ENCODE results near the gene SIX2. TPM values are rescaled to one million over a fixed set of nuclear protein-coding genes. Genes with fewer than 3 reads are reported as not detected.

The SIX2 gene
- total and polyA plus RNA-seq, 2 donors (not counting 1 experiment from before 2014, with no cell fraction given) = not detected

DNA sequence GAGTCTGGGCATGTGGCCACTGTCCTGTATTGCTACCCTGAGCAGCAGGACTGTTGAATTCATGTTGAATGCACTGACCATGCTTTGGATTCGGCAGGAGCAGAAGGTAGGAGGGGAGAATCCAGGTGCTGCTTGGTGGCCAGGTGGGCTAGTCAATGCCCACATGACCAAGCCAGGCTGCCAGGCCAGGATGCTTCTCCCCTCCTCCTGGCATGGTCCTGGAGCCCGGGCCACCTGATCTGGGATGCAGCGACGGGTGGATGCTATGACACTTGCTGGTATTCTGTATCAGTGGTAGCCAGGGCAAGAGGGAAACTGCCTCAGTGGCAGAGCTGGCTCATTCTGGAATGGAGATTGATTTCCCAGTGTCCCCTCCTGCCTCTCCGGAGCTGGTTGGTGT lies 14.8 kb upstream of the SIX2 start:
- no peaks in the 10 kb centered on the region for H3K4me1 ChIP-seq (ENCODE audit: control insufficient read depth in 2 of 2, insufficient read depth in 2 of 2, low read length in 2 of 2)
- H2AFZ ChIP-seq (ENCODE audit: insufficient read depth, low read depth, low read length, poor library complexity, severe bottlenecking) = no peak overlapping the region
- H3K36me3 ChIP-seq (replicated peaks in 1 of 2; ENCODE audit: control extremely low read depth in 1 of 2, control insufficient read depth in 1 of 2, extremely low read depth in 1 of 2, insufficient read depth in 2 of 2, low read length in 1 of 2) = no peaks in the 10 kb centered on the region
- POLR2A ChIA-PET = no interaction called here
- H3K4me2 ChIP-seq (replicated peaks; ENCODE audit: low read depth, low read length, poor library complexity, severe bottlenecking) = no peak overlapping the region
- H3K79me2 ChIP-seq (ENCODE audit: control insufficient read depth, insufficient read depth, low read length) = no peaks in the 10 kb centered on the region
- DNase-seq (no peak), ATAC-seq (ENCODE audit: low read depth) (no peak)
- H3K9me3 Mint-ChIP-seq (ENCODE audit: insufficient read depth) = no peaks in the 10 kb centered on the region
- no peak overlapping the region for H3K9ac ChIP-seq (ENCODE audit: low read length)
- H3K27ac Mint-ChIP-seq = no peak overlapping the region
- H3K27me3 Mint-ChIP-seq = peaks cover 25% of the 10 kb centered on the region
- no peaks in the 10 kb centered on the region for H4K20me1 ChIP-seq (ENCODE audit: control insufficient read depth, insufficient read depth, low read length, poor library complexity, severe bottlenecking)
- H3K9me3 ChIP-seq (ENCODE audit: control extremely low read depth in 1 of 3, control insufficient read depth in 2 of 3, insufficient read depth in 1 of 3, low read length in 2 of 3) = no peaks in the 10 kb centered on the region
- H3K27me3 ChIP-seq (replicated peaks in 1 of 4; ENCODE audit: control extremely low read depth in 1 of 4, control insufficient read depth in 3 of 4, insufficient read depth in 4 of 4, low read length in 3 of 4) = peaks cover 0 to 3% (median 0%) of the 10 kb centered on the region in 4 experiments
- no peaks in the 10 kb centered on the region for H3K4me1 Mint-ChIP-seq
- intact Hi-C loops (cut with micrococcal nuclease) = no loop called here
- no peak overlapping the region for H3K4me3 ChIP-seq (ENCODE audit: control extremely low read depth in 1 of 5, extremely low read depth in 1 of 5, insufficient read depth in 1 of 5, low read depth in 2 of 5, low read length in 4 of 5)
- H3K27ac ChIP-seq (ENCODE audit: low read length in 2 of 2) = no peak overlapping the region
- CTCF ChIA-PET = no interaction called here
- H3K4me3 Mint-ChIP-seq = no peak overlapping the region
- WGBS (ENCODE audit: insufficient coverage) = 91% methylated on average over 4 of the region's 5 CpGs
- TF ChIP-seq EZH2 (IDR thresholded peaks at IDR 0.05; ENCODE audit: borderline replicate concordance, insufficient read depth, low read depth, low read length, poor library complexity, severe bottlenecking) = no peak
- TF ChIP-seq, protein P1, sequence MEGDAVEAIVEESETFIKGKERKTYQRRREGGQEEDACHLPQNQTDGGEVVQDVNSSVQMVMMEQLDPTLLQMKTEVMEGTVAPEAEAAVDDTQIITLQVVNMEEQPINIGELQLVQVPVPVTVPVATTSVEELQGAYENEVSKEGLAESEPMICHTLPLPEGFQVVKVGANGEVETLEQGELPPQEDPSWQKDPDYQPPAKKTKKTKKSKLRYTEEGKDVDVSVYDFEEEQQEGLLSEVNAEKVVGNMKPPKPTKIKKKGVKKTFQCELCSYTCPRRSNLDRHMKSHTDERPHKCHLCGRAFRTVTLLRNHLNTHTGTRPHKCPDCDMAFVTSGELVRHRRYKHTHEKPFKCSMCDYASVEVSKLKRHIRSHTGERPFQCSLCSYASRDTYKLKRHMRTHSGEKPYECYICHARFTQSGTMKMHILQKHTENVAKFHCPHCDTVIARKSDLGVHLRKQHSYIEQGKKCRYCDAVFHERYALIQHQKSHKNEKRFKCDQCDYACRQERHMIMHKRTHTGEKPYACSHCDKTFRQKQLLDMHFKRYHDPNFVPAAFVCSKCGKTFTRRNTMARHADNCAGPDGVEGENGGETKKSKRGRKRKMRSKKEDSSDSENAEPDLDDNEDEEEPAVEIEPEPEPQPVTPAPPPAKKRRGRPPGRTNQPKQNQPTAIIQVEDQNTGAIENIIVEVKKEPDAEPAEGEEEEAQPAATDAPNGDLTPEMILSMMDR (IDR thresholded peaks at IDR 0.05) = no peak

DNA sequence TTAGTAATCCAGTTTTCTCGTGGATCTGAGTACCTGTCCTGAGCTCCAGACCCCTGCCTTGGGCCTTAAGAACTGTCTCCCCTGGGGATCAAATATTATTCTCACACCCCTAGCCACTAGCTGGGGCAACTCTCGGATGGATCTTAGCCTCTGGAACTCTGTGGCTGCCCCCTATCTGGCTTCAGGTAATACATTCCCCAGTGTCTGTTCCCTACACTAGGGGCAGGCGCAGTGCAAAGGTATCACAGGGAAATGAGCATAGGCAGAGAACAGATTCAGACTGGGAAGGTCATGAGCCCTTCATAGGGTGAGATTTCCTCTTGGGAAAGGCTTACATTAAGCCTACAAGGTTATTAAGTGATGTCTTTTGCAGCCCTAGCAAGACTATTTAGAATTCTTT lies 11.2 kb upstream of the SIX2 start:
- Histone ChIP-seq H3K79me2 (ENCODE audit: control insufficient read depth, insufficient read depth, low read length) (no peaks in the 10 kb centered on the region), H2AFZ (ENCODE audit: insufficient read depth, low read depth, low read length, poor library complexity, severe bottlenecking) (no peak overlapping the region), H3K4me3 (ENCODE audit: control extremely low read depth in 1 of 5, extremely low read depth in 1 of 5, insufficient read depth in 1 of 5, low read depth in 2 of 5, low read length in 4 of 5) (no peak overlapping the region), H4K20me1 (ENCODE audit: control insufficient read depth, insufficient read depth, low read length, poor library complexity, severe bottlenecking) (no peaks in the 10 kb centered on the region), H3K9ac (ENCODE audit: low read length) (no peak overlapping the region), H3K36me3 (replicated peaks in 1 of 2; ENCODE audit: control extremely low read depth in 1 of 2, control insufficient read depth in 1 of 2, extremely low read depth in 1 of 2, insufficient read depth in 2 of 2, low read length in 1 of 2) (no peaks in the 10 kb centered on the region), H3K4me2 (replicated peaks; ENCODE audit: low read depth, low read length, poor library complexity, severe bottlenecking) (no peak overlapping the region), H3K27me3 (replicated peaks in 1 of 4; ENCODE audit: control extremely low read depth in 1 of 4, control insufficient read depth in 3 of 4, insufficient read depth in 4 of 4, low read length in 3 of 4) (peaks cover 0 to 9% (median 1%) of the 10 kb centered on the region in 4 experiments), H3K4me1 (ENCODE audit: control insufficient read depth in 2 of 2, insufficient read depth in 2 of 2, low read length in 2 of 2) (no peaks in the 10 kb centered on the region), H3K27ac (ENCODE audit: low read length in 2 of 2) (no peak overlapping the region), H3K9me3 (ENCODE audit: control extremely low read depth in 1 of 3, control insufficient read depth in 2 of 3, insufficient read depth in 1 of 3, low read length in 2 of 3) (no peaks in the 10 kb centered on the region)
- ATAC-seq (ENCODE audit: low read depth) = no peak
- H3K4me1 Mint-ChIP-seq = no peaks in the 10 kb centered on the region
- H3K27ac Mint-ChIP-seq = no peak overlapping the region
- CTCF ChIA-PET = no interaction called here
- TF ChIP-seq, protein P1 (IDR thresholded peaks at IDR 0.05) = no peak
- no peak for TF ChIP-seq EZH2 (IDR thresholded peaks at IDR 0.05; ENCODE audit: borderline replicate concordance, insufficient read depth, low read depth, low read length, poor library complexity, severe bottlenecking)
- 89% methylated on average over 3 of the region's 3 CpGs for WGBS (ENCODE audit: insufficient coverage)
- DNase-seq = no peak
- H3K4me3 Mint-ChIP-seq = no peak overlapping the region
- intact Hi-C loops (cut with micrococcal nuclease) = no loop called here
- POLR2A ChIA-PET = no interaction called here
- H3K9me3 Mint-ChIP-seq (ENCODE audit: insufficient read depth) = no peaks in the 10 kb centered on the region
- H3K27me3 Mint-ChIP-seq = peaks cover 43% of the 10 kb centered on the region
